HepG2 (cell line): ENCODE measurements around the gene BAIAP2L1. TPM values are rescaled to one million over a fixed set of nuclear protein-coding genes. Genes with fewer than 3 reads are reported as not detected.

Source experiments
- ATAC-seq: fragments of 200-7000 bp; cut with Tn5 transposase; 3 replicates; pipeline ENCODE4 v1.9.1; 2020; ENCODE audit warnings: mild to moderate bottlenecking, moderate library complexity
- BruUV-seq: library from RNA; stranded (reverse); fragments of 400-500 nt; replicated peaks from 2 replicates; lab custom pipeline; 2021; lab: Mats Ljungman, UMichigan
- CTCF ChIA-PET: fragments of 300-600 bp; formaldehyde crosslinking; extraction: SDS; loops from one replicate; lab custom pipeline; 2021; ENCODE audit warnings: low total read pairs, inconsistent platforms, low intra/inter-chr PET ratio; lab: Yijun Ruan, JAX
- POLR2A ChIA-PET: fragments of 350-600 bp; sonication (Branson Sonifier 250); formaldehyde crosslinking; loops from one replicate; lab custom pipeline; 2020; ENCODE audit warnings: antibody characterized with exemption, inconsistent platforms; lab: Yijun Ruan, JAX
- DNase-seq: peaks from one replicate; pipeline ENCODE4 v3.0.0-alpha.2; 2015; ENCODE audit warnings: low spot score
- FAIRE-seq: peaks from 3 replicates; lab custom pipeline; 2011; peaks lifted over from hg19 to GRCh38; lab: Jason Lieb, UNC
- H2AFZ ChIP-seq: one replicate; pipeline ENCODE4 v1.6.1; 2011; ENCODE audit warnings: low read length, inconsistent platforms
- H3K27ac ChIP-seq: fragments of 300-600 bp; 3 replicates; pipeline ENCODE4 v1.8.0; 2011; ENCODE audit warnings: mixed run types, mild to moderate bottlenecking, mixed read lengths, low read length, inconsistent platforms; ENCODE audit not compliant: insufficient read depth; ENCODE audit errors: extremely low read length
- H3K27me3 ChIP-seq, 2 experiments: fragments of 200-600 bp in 1 of 2; 2 replicates in 1 of 2; 3 replicates in 1 of 2; pipeline versions ENCODE4 v1.6.0 to v1.8.0; 2011; ENCODE audit warnings: low read length in 2 of 2, mild to moderate bottlenecking in 2 of 2, moderate library complexity in 2 of 2, inconsistent platforms in 1 of 2; ENCODE audit not compliant: insufficient read depth in 2 of 2, control insufficient read depth in 1 of 2
- H3K36me3 ChIP-seq, 2 experiments: fragments of 200-600 bp in 1 of 2; replicated peaks in 1 of 2; 2 replicates in 1 of 2; 3 replicates in 1 of 2; pipeline versions ENCODE4 v1.5.1 to v1.8.0; 2011; ENCODE audit warnings: low read length in 2 of 2, inconsistent platforms in 1 of 2; ENCODE audit not compliant: insufficient read depth in 2 of 2, control insufficient read depth in 1 of 2
- H3K4me1 ChIP-seq: 2 replicates; pipeline ENCODE4 v1.5.1; 2012; ENCODE audit warnings: low read length, inconsistent platforms; ENCODE audit not compliant: insufficient read depth
- H3K4me2 ChIP-seq: 2 replicates; pipeline ENCODE4 v1.6.0; 2011; ENCODE audit warnings: low read depth, low read length, inconsistent platforms
- H3K4me3 ChIP-seq, 3 experiments: fragments of 200-600 bp in 1 of 3; sonication (generic), shearing (Covaris generic) in 1 of 3; replicated peaks in 1 of 3; 2 replicates each; pipeline ENCODE4 v1.5.1; 2011 to 2016; ENCODE audit warnings: low read length in 3 of 3, inconsistent platforms in 2 of 3, low read depth in 2 of 3, mild to moderate bottlenecking in 2 of 3, control low read depth in 1 of 3, mixed read lengths in 1 of 3; ENCODE audit not compliant: insufficient read depth in 1 of 3
- H3K79me2 ChIP-seq: one replicate; pipeline ENCODE4 v1.6.1; 2011; ENCODE audit warnings: low read length, inconsistent platforms; ENCODE audit not compliant: insufficient read depth
- H3K9ac ChIP-seq: 2 replicates; pipeline ENCODE4 v1.6.0; 2011; ENCODE audit warnings: mild to moderate bottlenecking, low read depth, low read length, inconsistent platforms; ENCODE audit not compliant: insufficient read depth
- H3K9me3 ChIP-seq: 2 replicates; pipeline ENCODE4 v1.5.1; 2012; ENCODE audit warnings: mild to moderate bottlenecking, low read length
- H4K20me1 ChIP-seq: 2 replicates; pipeline ENCODE4 v1.6.0; 2011; ENCODE audit warnings: inconsistent platforms, mild to moderate bottlenecking, low read length, moderate library complexity; ENCODE audit not compliant: insufficient read depth
- ATF3 ChIP-seq: sonication (generic); formaldehyde crosslinking; IDR thresholded peaks from 2 replicates; pipeline ENCODE4 v1.4.0; 2020; ENCODE audit warnings: missing genetic modification reagents
- BRCA1 ChIP-seq: sonication (generic); formaldehyde crosslinking; IDR thresholded peaks from 2 replicates; pipeline ENCODE4 v1.4.0; 2020; ENCODE audit warnings: missing genetic modification reagents
- ETV5 ChIP-seq: IDR thresholded peaks from 2 replicates; pipeline ENCODE4 v1.6.1; 2018; ENCODE audit warnings: missing biosample characterization, missing genetic modification reagents, inconsistent platforms, borderline replicate concordance
- GLI4 ChIP-seq: sonication (generic); formaldehyde crosslinking; IDR thresholded peaks from 2 replicates; pipeline ENCODE4 v1.5.1; 2020; ENCODE audit warnings: missing genetic modification reagents, mild to moderate bottlenecking, moderate library complexity, borderline replicate concordance
- TGIF2 ChIP-seq: IDR thresholded peaks from 2 replicates; pipeline ENCODE4 v1.6.1; 2016; ENCODE audit warnings: control low read depth, missing compliant biosample characterization
- ZBTB39 ChIP-seq: sonication (generic); formaldehyde crosslinking; IDR thresholded peaks from 2 replicates; pipeline ENCODE4 v1.5.0; 2020; ENCODE audit warnings: missing genetic modification reagents
- ZC3H13 ChIP-seq: sonication (generic); formaldehyde crosslinking; IDR thresholded peaks from 2 replicates; pipeline ENCODE4 v1.8.1; 2023; ENCODE audit warnings: mild to moderate bottlenecking, missing genetic modification reagents, moderate library complexity
- ZNF614 ChIP-seq: IDR thresholded peaks from 2 replicates; pipeline ENCODE4 v1.6.1; 2018; ENCODE audit warnings: missing biosample characterization, missing genetic modification reagents, inconsistent platforms, borderline replicate concordance
- ZNF724P ChIP-seq: sonication (generic); formaldehyde crosslinking; IDR thresholded peaks from 2 replicates; pipeline ENCODE4 v1.8.0; 2022; ENCODE audit warnings: missing genetic modification reagents, borderline replicate concordance
- WGBS: methylation state at CpG from one replicate; pipeline ENCODE4 v1.1.6; 2017; ENCODE audit warnings: low lambda C conversion rate; 5-methylcytosine and 5-hydroxymethylcytosine counted together
- in situ Hi-C: cut with HindIII; loops from 2 replicates; pipeline ENCODE4 v1.10.0; 2017; ENCODE audit warnings: low pct_unique_long_range_greater_than_20kb; ENCODE audit not compliant: extremely low pct_ligation_motif_present
- intact Hi-C: fragments of 100-400 bp; cut with micrococcal nuclease; formaldehyde crosslinking; loops from one replicate; pipeline ENCODE4 v1.10.0; 2022; ENCODE audit not compliant: unreplicated experiment
- polyA plus RNA-seq, 8 experiments: library from polyadenylated mRNA; depleted of rRNA in 3 of 8; stranded (reverse) in 7 of 8; unstranded in 1 of 8; fragments of >200 nt; fragmentation: Illumina TruSeq in 4 of 8; extraction: Trizol in 4 of 8; gene quantifications; 2 replicates each; pipeline versions ENCODE4 v1.2.1 to v1.2.3, GENCODE V29; 2011 to 2016; ENCODE audit warnings: low read depth in 4 of 8, missing spikeins in 1 of 8, mixed read lengths in 1 of 8; ENCODE audit not compliant: insufficient read depth in 1 of 8
- total RNA-seq, 5 experiments: library from RNA; depleted of rRNA; stranded (reverse); fragments of >200 nt; fragmentation: Illumina TruSeq; extraction: Trizol; gene quantifications; 2 replicates each; pipeline ENCODE4 v1.2.3, GENCODE V29; 2016; ENCODE audit warnings: low read depth in 1 of 5
- TF ChIP-seq, protein P1 (sequence below): sonication (generic); formaldehyde crosslinking; conservative IDR thresholded peaks from 2 replicates; pipeline ENCODE4 v1.8.1; 2023; ENCODE audit warnings: missing genetic modification reagents
- TF ChIP-seq, protein P2 (sequence below): sonication (generic); IDR thresholded peaks from 2 replicates; pipeline ENCODE4 v1.6.1; 2016; ENCODE audit warnings: low read depth, borderline replicate concordance

BAIAP2L1 gene
- total and polyA plus RNA-seq, 2 of the 13 experiments (the other 11 are each of a cell fraction or from before 2014, with no cell fraction given), result 13.0 to 21.5 TPM

GRCh38 chr7:98368716-98369115, 32.2 kb downstream of the BAIAP2L1 start:
- H2AFZ ChIP-seq, result no peak overlapping the region
- intact Hi-C loops (no loop called here), in situ Hi-C loops (no loop called here)
- no peaks in the 10 kb centered on the region for H3K27me3 ChIP-seq
- ChIA-PET POLR2A (no interaction called here), CTCF (no interaction called here)
- H3K27ac ChIP-seq, result no peak overlapping the region
- no peaks in the 10 kb centered on the region for H3K9me3 ChIP-seq
- H3K4me1 ChIP-seq, result no peaks in the 10 kb centered on the region
- no peak overlapping the region for H3K9ac ChIP-seq
- 99% methylated on average over 8 of the region's 8 CpGs for WGBS
- ATAC-seq (no peak), FAIRE-seq (no peak), DNase-seq (no peak)
- peaks cover 6% of the 10 kb centered on the region; the same call in 1 of the 2 replicates for H4K20me1 ChIP-seq
- H3K4me2 ChIP-seq, result no peak overlapping the region
- 0 out of 5 replicates have a peak, but pooled peaks cover 0 to 3% of the 10 kb centered on the region in 2 experiments for H3K36me3 ChIP-seq
- no peak overlapping the region for H3K4me3 ChIP-seq
- TF ChIP-seq TGIF2 (CRISPR knock-in tag), result no peak
- TF ChIP-seq ATF3 (CRISPR knock-in tag), result no peak
- TF ChIP-seq ZBTB39 (CRISPR knock-in tag), result no peak
- no peak for TF ChIP-seq GLI4 (CRISPR knock-in tag)
- no peak for TF ChIP-seq ZNF614 (CRISPR knock-in tag)
- TF ChIP-seq, protein P1, sequence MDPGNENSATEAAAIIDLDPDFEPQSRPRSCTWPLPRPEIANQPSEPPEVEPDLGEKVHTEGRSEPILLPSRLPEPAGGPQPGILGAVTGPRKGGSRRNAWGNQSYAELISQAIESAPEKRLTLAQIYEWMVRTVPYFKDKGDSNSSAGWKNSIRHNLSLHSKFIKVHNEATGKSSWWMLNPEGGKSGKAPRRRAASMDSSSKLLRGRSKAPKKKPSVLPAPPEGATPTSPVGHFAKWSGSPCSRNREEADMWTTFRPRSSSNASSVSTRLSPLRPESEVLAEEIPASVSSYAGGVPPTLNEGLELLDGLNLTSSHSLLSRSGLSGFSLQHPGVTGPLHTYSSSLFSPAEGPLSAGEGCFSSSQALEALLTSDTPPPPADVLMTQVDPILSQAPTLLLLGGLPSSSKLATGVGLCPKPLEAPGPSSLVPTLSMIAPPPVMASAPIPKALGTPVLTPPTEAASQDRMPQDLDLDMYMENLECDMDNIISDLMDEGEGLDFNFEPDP (CRISPR knock-in tag), result no peak
- TF ChIP-seq ZNF724P (CRISPR knock-in tag), result no peak
- no peak for TF ChIP-seq ZC3H13 (CRISPR knock-in tag)
- no peak for TF ChIP-seq BRCA1
- no peak for TF ChIP-seq ETV5
- TF ChIP-seq, protein P2, sequence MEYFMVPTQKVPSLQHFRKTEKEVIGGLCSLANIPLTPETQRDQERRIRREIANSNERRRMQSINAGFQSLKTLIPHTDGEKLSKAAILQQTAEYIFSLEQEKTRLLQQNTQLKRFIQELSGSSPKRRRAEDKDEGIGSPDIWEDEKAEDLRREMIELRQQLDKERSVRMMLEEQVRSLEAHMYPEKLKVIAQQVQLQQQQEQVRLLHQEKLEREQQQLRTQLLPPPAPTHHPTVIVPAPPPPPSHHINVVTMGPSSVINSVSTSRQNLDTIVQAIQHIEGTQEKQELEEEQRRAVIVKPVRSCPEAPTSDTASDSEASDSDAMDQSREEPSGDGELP, result no peak
- peaks cover 2% of the 10 kb centered on the region for H3K79me2 ChIP-seq
- no TSS peak for BruUV-seq
